Retinal pigment epithelial cell (primary cell): ENCODE measurements around the gene NAA40.

Experiments
- DNase-seq: peaks from one replicate; pipeline ENCODE4 v3.0.0-alpha.2; 2010; ENCODE audit warnings: low read depth
- H3K4me3 ChIP-seq: 2 replicates; pipeline ENCODE4 v1.5.1; 2011; ENCODE audit warnings: mild to moderate bottlenecking, low read length, control low read depth, moderate library complexity
- TF ChIP-seq, protein P1 (sequence below): conservative IDR thresholded peaks from 2 replicates; pipeline ENCODE4 v1.5.1; 2011; ENCODE audit warnings: low read depth, low read length, control low read depth, inconsistent platforms

Gene NAA40

DNA sequence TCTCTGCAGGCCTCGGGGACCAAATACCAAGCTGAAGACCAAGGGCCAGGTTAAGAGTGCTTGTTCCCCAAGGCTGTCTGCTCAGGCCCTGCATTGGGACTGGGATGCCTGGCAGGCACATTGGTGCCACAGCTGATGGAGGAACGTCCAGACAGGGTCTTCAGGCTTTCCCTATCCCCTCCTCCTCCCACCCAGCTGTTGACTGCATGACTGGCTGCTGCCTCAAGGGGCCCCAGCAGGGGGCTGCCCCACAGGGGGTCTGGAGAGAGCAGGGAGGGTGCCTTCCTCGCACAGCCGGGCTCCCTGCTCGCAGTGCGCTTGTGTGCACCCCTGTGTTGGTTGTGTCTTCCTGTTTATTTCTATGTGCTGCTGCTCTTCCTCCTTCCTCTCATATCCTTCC, 31.7 kb upstream of the NAA40 start:
- H3K4me3 ChIP-seq = no peak overlapping the region
- TF ChIP-seq, protein P1, sequence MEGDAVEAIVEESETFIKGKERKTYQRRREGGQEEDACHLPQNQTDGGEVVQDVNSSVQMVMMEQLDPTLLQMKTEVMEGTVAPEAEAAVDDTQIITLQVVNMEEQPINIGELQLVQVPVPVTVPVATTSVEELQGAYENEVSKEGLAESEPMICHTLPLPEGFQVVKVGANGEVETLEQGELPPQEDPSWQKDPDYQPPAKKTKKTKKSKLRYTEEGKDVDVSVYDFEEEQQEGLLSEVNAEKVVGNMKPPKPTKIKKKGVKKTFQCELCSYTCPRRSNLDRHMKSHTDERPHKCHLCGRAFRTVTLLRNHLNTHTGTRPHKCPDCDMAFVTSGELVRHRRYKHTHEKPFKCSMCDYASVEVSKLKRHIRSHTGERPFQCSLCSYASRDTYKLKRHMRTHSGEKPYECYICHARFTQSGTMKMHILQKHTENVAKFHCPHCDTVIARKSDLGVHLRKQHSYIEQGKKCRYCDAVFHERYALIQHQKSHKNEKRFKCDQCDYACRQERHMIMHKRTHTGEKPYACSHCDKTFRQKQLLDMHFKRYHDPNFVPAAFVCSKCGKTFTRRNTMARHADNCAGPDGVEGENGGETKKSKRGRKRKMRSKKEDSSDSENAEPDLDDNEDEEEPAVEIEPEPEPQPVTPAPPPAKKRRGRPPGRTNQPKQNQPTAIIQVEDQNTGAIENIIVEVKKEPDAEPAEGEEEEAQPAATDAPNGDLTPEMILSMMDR = no peak

DNA sequence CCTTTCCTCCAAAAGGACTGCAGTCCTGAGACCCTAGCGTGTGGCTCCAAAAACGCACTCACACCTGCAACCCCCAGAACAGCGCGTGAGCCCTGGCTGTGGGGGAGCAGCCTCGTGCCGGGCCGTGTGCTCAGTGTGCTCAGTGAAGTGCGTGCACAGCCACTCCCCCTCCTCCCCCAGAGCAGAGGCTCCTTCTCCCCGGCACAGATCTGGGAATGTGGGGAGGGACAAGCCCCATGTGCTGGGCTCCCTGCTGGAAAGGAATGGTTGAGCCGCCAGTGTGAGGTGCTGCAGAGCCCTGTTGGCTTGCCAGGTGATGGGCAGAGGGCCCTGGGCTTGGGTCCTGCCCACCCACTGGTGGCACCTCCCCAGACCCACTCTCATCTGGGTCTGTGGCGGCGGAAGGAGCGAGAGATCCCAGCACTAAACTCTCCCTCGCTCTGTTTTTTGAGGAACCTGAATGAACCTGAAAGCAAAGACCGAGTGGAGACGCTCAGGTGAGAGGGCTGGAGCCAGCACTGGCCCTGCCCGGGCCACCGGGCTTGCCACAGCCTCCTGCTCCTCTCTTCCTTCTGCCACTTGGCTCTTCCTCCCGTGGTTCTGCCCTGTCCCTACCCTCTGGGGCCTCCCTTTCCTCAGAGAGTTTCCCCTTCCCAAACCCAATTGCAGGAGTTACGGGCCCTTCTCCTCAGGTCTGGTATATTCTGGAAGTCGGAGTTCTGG, 30.8 kb upstream of the NAA40 start:
- TF ChIP-seq, protein P1 = no peak
- no peak overlapping the region for H3K4me3 ChIP-seq
- DNase-seq = no peak

More for the DNA sequence above, 31.7 kb upstream of the NAA40 start:
- no peak for DNase-seq

DNA sequence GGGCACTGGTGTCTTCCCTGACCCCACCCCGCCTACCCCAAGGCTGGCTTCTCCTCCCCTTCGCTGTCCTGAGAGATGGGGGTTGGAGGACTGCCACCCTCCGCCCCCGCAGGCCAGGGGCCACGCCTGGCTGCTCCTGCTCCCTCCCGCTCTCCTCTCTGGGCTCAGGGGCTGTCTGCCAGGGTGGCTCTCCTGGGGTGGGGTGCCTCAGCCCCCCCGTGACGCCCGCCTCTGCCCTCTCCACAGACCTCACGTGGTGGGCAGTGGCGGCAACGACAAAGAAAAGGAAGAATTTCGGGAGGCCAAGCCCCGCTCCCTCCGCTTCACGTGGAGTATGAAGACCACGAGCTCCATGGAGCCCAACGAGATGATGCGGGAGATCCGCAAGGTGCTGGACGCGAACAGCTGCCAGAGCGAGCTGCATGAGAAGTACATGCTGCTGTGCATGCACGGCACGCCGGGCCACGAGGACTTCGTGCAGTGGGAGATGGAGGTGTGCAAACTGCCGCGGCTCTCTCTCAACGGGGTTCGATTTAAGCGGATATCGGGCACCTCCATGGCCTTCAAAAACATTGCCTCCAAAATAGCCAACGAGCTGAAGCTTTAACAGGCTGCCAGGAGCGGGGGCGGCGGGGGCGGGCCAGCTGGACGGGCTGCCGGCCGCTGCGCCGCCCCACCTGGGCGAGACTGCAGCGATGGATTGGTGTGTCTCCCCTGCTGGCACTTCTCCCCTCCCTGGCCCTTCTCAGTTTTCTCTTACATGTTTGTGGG, 30.0 kb upstream of the NAA40 start:
- DNase-seq = no peak
- TF ChIP-seq, protein P1 = no peak
- no peak overlapping the region for H3K4me3 ChIP-seq

DNA sequence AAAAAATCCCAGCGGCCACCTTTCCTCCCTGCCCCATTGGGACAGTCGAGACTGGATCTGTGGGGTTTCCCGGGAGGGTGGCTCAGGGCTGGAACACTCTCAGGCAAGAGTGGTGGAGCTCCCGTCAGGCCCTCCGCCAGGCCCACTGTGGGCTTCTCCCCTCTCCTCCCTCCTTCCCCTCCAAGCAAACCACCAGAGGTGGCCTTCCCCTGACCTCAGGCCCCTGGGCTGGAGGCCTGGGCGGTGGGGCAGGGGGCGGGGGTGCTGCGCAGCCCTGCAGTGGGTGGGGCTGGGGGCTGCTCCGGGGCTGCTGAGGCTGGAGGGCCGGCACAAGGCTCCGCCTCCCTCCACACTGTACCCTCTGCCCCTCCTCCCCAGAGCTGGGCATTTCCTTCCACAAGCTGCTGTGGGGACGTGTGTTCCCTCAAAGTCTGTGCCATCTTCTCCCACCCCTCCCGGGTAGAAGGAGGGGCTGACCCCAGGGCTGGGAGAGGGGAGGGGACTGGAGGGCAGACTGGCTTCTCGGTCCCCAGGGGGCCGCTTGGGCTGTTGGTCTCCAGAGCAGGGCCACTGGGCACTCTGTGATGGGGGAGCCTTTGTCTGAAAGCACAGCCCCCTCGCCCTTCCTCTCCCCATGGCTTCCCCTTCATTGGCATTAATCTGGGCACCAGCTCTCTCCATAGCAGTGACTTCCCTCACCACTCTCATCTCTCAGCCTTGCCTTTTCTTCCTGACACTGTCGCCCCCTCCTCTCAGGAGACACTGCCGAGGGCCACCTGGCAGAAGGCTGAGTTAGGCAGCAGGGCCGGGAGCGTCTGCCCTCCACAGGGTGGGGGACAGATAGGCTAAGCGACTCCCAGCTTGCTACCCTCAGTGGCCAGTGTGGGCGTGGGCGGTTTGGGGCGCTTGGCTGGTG, 29.0 kb upstream of the NAA40 start:
- TF ChIP-seq, protein P1 = no peak
- DNase-seq = no peak
- H3K4me3 ChIP-seq = no peak overlapping the region

DNA sequence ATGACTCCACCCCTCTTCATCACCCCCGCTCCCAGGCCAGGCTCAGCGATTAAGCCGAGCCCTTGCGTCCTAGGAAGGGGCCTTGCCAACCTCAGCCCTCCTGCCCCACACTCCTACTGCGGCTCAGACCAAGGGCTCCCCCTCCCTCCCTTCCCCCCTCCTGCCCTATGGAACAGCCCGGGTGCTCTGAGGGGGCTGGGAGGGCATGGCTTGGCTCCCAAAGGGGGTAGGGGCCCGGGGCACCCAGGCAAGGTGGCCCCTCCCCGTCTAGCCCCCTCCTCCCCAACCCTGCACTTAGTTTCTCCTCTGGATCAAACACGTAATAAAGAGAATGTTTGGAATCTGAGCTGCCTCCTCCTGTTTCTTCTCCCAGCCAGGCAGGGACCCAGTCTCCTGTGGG, 28.1 kb upstream of the NAA40 start:
- no peak for DNase-seq
- H3K4me3 ChIP-seq = no peak overlapping the region
- TF ChIP-seq, protein P1 = no peak

DNA sequence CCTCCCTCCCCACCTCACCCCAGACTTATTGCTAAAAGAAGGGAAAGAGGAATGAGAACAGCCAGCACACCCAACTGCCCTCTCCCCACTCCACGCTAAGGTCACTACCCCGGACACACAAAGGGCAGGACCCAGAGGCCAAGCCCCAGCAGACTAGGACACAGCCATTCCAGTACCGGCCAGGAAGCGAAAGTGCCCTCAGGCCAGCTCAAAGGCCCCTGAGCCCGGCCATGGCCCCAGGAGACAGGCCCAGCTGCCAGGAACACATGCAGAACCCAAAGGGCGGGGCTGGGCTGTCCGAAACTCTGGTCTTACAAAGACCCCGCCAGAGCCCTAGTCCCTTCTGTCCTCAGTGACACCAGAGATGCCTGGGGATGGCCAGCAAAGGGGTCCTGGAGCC, 27.4 kb upstream of the NAA40 start:
- TF ChIP-seq, protein P1 = no peak
- no peak for DNase-seq
- H3K4me3 ChIP-seq = no peak overlapping the region
